CD4-positive, alpha-beta memory T cell (primary cell): ENCODE results near the gene RAC2. TPM values are rescaled to one million over a fixed set of nuclear protein-coding genes. Genes with fewer than 3 reads are reported as not detected.
A peak's percentile ranks its signal among the peaks of the same experiment; 100 is the strongest.

Source experiments
- CTCF ChIA-PET: fragments of 350-600 bp; sonication (Branson Sonifier 250); formaldehyde crosslinking; loops from one replicate; lab custom pipeline; 2021; ENCODE audit warnings: inconsistent platforms; ENCODE audit not compliant: partially characterized antibody; lab: Charles Lee
- POLR2A ChIA-PET: fragments of 350-600 bp; sonication (Branson Sonifier 250); formaldehyde crosslinking; loops from one replicate; lab custom pipeline; 2021; ENCODE audit not compliant: partially characterized antibody; lab: Charles Lee
- DNase-seq, 5 donors: peaks; one replicate each; pipeline versions ENCODE4 v3.0.0 to v3.0.0-alpha.2; 2020 to 2022; ENCODE audit warnings: mixed read lengths in 1 of 5
- H3K27ac ChIP-seq: one replicate; pipeline ENCODE4 v1.7.0; 2013; ENCODE audit warnings: low read depth, low read length
- H3K27me3 ChIP-seq: 2 replicates; pipeline ENCODE4 v1.7.0; 2013; ENCODE audit warnings: mild to moderate bottlenecking, low read length, moderate library complexity; ENCODE audit not compliant: insufficient read depth
- H3K36me3 ChIP-seq: 2 replicates; pipeline ENCODE4 v1.7.0; 2013; ENCODE audit warnings: mild to moderate bottlenecking, low read length, moderate library complexity; ENCODE audit not compliant: insufficient read depth
- H3K4me1 ChIP-seq: 2 replicates; pipeline ENCODE4 v1.7.0; 2013; ENCODE audit warnings: mild to moderate bottlenecking, low read length, moderate library complexity; ENCODE audit not compliant: insufficient read depth
- H3K4me3 ChIP-seq, 2 donors: one replicate each; pipeline ENCODE4 v1.7.0; 2013; ENCODE audit warnings: low read length in 2 of 2, mild to moderate bottlenecking in 1 of 2
- H3K9me3 ChIP-seq, 2 donors: one replicate each; pipeline ENCODE4 v1.7.0; 2013; ENCODE audit warnings: low read length in 2 of 2, control low read depth in 1 of 2; ENCODE audit not compliant: control insufficient read depth in 1 of 2
- H3K27ac Mint-ChIP-seq, 7 donors: one replicate each; pipeline ENCODE4 v1.8.0; 2020 to 2021; ENCODE audit warnings: mixed read lengths in 7 of 7, mild to moderate bottlenecking in 6 of 7, inconsistent platforms in 3 of 7, moderate library complexity in 3 of 7
- H3K27me3 Mint-ChIP-seq, 2 donors: one replicate each; pipeline ENCODE4 v1.8.0; 2020 to 2021; ENCODE audit warnings: mixed read lengths in 2 of 2
- H3K36me3 Mint-ChIP-seq, 2 donors: one replicate each; pipeline ENCODE4 v1.8.0; 2020 to 2021; ENCODE audit warnings: mixed read lengths in 2 of 2, inconsistent platforms in 1 of 2, mild to moderate bottlenecking in 1 of 2
- H3K4me1 Mint-ChIP-seq, 4 donors: one replicate each; pipeline ENCODE4 v1.8.0; 2020 to 2021; ENCODE audit warnings: mixed read lengths in 4 of 4, mild to moderate bottlenecking in 1 of 4
- H3K4me3 Mint-ChIP-seq, 8 donors: one replicate each; pipeline ENCODE4 v1.8.0; 2020 to 2021; ENCODE audit warnings: mixed read lengths in 8 of 8, mild to moderate bottlenecking in 7 of 8, moderate library complexity in 6 of 8, inconsistent platforms in 3 of 8
- H3K9me3 Mint-ChIP-seq, 8 donors: one replicate each; pipeline ENCODE4 v1.8.0; 2020 to 2021; ENCODE audit warnings: mixed read lengths in 8 of 8, mild to moderate bottlenecking in 5 of 8, inconsistent platforms in 3 of 8, moderate library complexity in 1 of 8
- intact Hi-C: fragments of 100-400 bp; cut with micrococcal nuclease; formaldehyde crosslinking; loops from one replicate; pipeline ENCODE4 v1.15.1; 2023
- polyA plus RNA-seq, 2 donors: library from polyadenylated mRNA; unstranded; fragments of 300-500 nt; fragmentation: Illumina TruSeq; gene quantifications; one replicate each; pipeline ENCODE4 v1.2.3, GENCODE V29; 2021
- total RNA-seq, 2 experiments: library from RNA; stranded (reverse); gene quantifications; one replicate each; pipeline ENCODE4 v1.2.3, GENCODE V29; 2021

RAC2 gene
- total and polyA plus RNA-seq, 4 experiments from 2014 or later, result 304 to 917 (median 521) TPM

DNA sequence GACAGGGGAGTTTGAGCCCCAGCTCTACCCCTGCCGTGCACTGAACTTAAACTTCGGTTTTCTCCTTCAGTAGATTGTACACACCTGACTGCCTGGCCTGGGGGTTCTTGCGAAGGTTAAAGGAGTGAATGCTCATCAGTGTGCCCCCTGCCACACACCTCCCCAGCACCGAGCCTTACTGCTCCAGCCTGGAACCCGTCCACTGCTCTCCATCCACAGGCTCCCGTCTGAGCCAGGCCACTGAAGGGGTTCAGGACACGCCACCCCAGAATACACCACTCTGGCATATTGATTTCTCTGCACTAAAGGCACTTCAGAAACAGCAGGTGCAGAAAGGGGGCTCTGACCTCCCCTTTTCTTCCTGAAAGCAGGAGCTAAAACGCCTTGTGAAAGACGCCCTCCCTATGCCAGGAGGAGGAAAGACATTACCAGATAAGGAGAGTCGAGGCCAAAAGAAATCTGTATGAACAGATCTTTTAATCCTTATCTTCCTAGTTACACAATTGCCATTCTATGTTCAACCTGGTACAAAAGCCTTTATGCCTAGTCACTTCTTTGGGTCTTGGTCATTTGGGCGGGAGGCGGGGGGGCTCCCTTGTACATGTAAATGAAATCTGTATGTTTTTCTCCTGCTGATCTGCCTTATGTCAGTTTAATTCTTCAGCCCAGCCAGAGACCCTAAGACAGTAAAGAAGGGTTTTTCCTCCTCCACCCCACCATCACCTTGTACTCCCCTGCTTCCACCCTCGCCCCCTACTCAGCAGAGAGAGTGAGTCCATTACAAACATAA lies 29.9 kb downstream of the RAC2 start:
- H3K27me3 Mint-ChIP-seq, result no peaks in the 10 kb centered on the region
- Histone ChIP-seq H3K27ac (no peak overlapping the region), H3K9me3 (no peaks in the 10 kb centered on the region), H3K36me3 (no peaks in the 10 kb centered on the region), H3K27me3 (no peaks in the 10 kb centered on the region), H3K4me3 (no peak overlapping the region), H3K4me1 (peaks cover 26% of the 10 kb centered on the region)
- ChIA-PET POLR2A (interaction anchor here (1.4 kb wide), 1 partner anchor 9 kb away, joined by 3 read pairs; no protein-coding TSS in a partner anchor), CTCF (no interaction called here)
- intact Hi-C loops, result no loop called here
- peaks cover 18 to 32% (median 20%) of the 10 kb centered on the region in 4 donors for H3K4me1 Mint-ChIP-seq
- H3K9me3 Mint-ChIP-seq, result peaks cover 0 to under 1% (median 0%) of the 10 kb centered on the region in 8 donors
- H3K36me3 Mint-ChIP-seq, result peaks cover 0 to 2% of the 10 kb centered on the region in 2 donors
- H3K27ac Mint-ChIP-seq, result peak overlapping the region in 1 of 7 donors; percentile 65
- DNase-seq, result no peak
- H3K4me3 Mint-ChIP-seq, result no peak overlapping the region

DNA sequence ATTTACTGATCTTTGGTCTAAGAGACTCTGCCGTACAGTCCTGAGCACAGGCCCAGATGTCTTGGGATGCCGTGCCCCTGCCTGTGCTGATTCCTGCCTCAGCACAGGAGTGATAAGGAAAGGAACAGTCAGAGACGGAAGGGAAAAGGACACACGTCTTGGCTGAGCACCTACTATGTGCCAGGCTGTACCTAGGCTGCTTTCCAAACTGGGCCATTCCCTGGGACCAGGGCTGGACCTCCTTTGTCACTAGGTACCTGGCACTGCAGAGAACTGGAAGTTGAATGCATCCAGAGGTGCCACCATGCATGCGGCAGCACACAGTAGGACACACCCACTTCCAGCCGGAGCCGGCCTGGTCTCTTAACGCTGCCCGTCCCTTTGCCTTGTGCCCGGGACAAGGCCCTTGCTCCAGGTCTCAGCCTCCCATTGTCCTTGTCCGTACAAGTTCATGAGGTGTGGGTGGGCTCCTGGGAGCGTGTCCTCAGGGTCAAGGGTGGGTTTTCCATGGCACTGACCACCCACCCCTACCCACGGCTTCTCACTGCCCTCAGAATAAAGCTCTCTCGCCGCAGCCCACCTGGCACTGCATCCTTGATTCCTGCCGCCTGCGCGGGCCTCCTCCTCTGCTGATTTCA lies 30.7 kb downstream of the RAC2 start:
- no peak for DNase-seq
- POLR2A ChIA-PET, result interaction anchor here (1.4 kb wide), 1 partner anchor 8 kb away, joined by 3 read pairs; no protein-coding TSS in a partner anchor
- H3K27me3 ChIP-seq, result no peaks in the 10 kb centered on the region
- H3K9me3 Mint-ChIP-seq, result no peaks in the 10 kb centered on the region
- CTCF ChIA-PET, result interaction anchor here (0.8 kb wide), 1 partner anchor 14 kb away, joined by 3 read pairs; no protein-coding TSS in a partner anchor
- no peak overlapping the region for H3K27ac ChIP-seq
- H3K27ac Mint-ChIP-seq, result no peak overlapping the region
- no peak overlapping the region for H3K4me3 Mint-ChIP-seq
- intact Hi-C loops, result no loop called here
- peaks cover 0 to 2% of the 10 kb centered on the region in 2 donors for H3K36me3 Mint-ChIP-seq
- H3K27me3 Mint-ChIP-seq, result no peaks in the 10 kb centered on the region
- H3K4me3 ChIP-seq, result no peak overlapping the region
- peaks cover 23% of the 10 kb centered on the region for H3K4me1 ChIP-seq
- no peaks in the 10 kb centered on the region for H3K9me3 ChIP-seq
- H3K36me3 ChIP-seq, result no peaks in the 10 kb centered on the region
- peaks cover 11 to 30% (median 17%) of the 10 kb centered on the region in 4 donors for H3K4me1 Mint-ChIP-seq

DNA sequence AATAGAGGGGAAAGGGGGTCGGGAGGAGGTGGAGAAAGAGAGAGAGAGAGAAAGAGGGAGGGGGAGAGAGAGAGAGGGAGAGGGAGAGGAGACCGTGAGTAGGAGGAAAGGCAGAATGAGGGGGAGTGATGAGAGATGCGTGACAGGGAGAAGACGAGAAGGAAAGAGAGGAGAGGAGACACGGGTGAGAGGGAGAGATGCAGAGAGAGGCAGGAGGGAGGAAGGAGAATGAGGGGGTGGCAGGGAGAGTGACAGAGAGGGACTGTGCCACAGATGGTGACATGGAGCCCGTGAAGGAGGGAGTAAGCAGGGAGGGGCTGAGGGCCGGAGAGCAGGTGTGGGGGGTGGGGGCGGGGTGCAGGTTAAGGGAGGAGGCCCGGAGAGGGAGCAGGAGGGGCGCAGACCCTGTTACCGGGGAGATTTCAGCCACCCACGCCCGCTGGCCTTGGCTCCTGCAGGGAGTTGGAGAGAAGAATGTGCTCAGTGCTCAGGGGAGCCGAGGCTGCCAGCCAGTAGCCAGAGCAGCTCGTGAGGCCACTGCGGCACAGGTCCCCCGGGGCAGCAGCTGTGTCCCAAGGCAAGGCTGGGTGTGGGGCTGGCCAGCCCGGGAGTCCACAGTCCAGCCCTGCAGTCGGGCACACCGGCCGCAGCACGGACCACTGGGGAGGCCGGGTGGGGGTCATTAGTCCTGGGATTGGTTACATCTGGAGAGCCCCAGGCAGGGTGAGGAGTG lies 31.7 kb downstream of the RAC2 start, which contains the start of gene SSTR3:
TSS of gene SSTR3 (minus strand) at position 304 of the 733 bp plus-strand sequence. CDS start 4,674 bp downstream, outside the sequence.
- no peak within 1 kb of the TSS for H3K4me3 ChIP-seq
- H3K27me3 Mint-ChIP-seq, result no peaks in the 10 kb centered on the region
- CTCF ChIA-PET, result interaction anchor here (0.8 kb wide), 1 partner anchor 13 kb away, joined by 3 read pairs; no protein-coding TSS in a partner anchor
- H3K27ac Mint-ChIP-seq, result peak within 1 kb of the TSS in 2 of 7 donors; percentile 31 to 72
- H3K9me3 ChIP-seq, result no peaks in the 10 kb centered on the region
- peaks cover 11 to 29% (median 15%) of the 10 kb centered on the region in 4 donors for H3K4me1 Mint-ChIP-seq
- intact Hi-C loops, result no loop called here
- POLR2A ChIA-PET, result no interaction called here
- no peak within 1 kb of the TSS for H3K4me3 Mint-ChIP-seq
- no peak within 1 kb of the TSS for H3K27ac ChIP-seq
- H3K9me3 Mint-ChIP-seq, result no peaks in the 10 kb centered on the region
- H3K27me3 ChIP-seq, result no peaks in the 10 kb centered on the region
- H3K36me3 ChIP-seq, result no peaks in the 10 kb centered on the region
- H3K36me3 Mint-ChIP-seq, result peaks cover 0 to 2% of the 10 kb centered on the region in 2 donors
- H3K4me1 ChIP-seq, result peaks cover 22% of the 10 kb centered on the region
- no peak for DNase-seq

- Mint-ChIP-seq H3K9me3 (no peaks in the 10 kb centered on the region), H3K27ac (no peak overlapping the region), H3K4me1 (peaks cover 10 to 25% (median 14%) of the 10 kb centered on the region in 4 donors), H3K4me3 (no peak overlapping the region), H3K27me3 (no peaks in the 10 kb centered on the region), H3K36me3 (peaks cover 0 to 2% of the 10 kb centered on the region in 2 donors)
- CTCF ChIA-PET, result interaction anchor here (2.2 to 3.3 kb wide), 2 partner anchors 12 to 48 kb away, joined by 10 to 16 read pairs; no protein-coding TSS in a partner anchor
- H3K4me1 ChIP-seq, result peaks cover 16% of the 10 kb centered on the region
- H3K4me3 ChIP-seq, result no peak overlapping the region
- intact Hi-C loops, result no loop called here
- H3K27me3 ChIP-seq, result no peaks in the 10 kb centered on the region
- POLR2A ChIA-PET, result interaction anchor here (4.4 kb wide), 1 partner anchor 13 kb away, joined by 22 read pairs; no protein-coding TSS in a partner anchor
- no peak for DNase-seq
- H3K9me3 ChIP-seq, result no peaks in the 10 kb centered on the region
- H3K36me3 ChIP-seq, result no peaks in the 10 kb centered on the region
- no peak overlapping the region for H3K27ac ChIP-seq
These were observed 32.2 kb downstream of the RAC2 start for GRCh38 chr22:37211866-37212173.

DNA sequence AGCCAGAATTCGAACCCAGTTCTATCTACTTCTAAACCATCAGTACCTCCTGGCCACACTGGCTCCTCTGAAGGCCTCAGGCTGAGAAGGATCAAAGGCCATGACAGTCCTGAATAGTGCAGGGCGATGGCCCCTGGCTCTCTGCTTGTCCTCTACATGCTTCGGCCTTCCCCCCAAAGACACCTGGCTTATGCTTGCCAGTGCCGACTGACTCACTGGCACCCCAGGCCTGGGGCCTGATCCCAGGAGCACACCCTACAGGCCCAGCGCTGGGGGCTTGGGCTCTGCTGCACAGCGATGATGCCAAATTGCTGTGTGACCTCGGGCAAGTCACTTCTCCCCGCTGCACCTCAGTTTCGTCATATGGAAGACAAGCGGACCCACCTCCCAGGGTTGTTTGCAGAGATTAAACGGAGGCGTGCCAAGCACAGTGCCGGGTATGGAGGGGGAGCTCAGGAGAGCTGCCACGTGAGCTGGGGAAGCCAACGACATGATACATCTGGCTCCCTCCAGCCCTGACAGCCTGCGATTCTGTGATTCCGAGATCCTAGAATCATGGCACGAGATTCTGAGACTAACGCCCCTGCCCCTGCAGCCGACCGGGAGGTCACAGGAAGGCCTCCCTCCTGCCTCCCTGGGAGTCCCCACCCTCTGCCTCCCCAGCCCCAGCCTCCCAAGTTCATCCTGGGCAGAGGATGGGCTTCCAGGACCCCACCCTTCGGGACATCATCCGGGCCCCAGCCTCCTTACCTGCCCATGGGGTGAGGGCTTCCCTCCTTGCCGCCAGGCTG lies 32.8 kb downstream of the RAC2 start:
- H3K9me3 Mint-ChIP-seq, result no peaks in the 10 kb centered on the region
- no peaks in the 10 kb centered on the region for H3K27me3 ChIP-seq
- H3K27me3 Mint-ChIP-seq, result no peaks in the 10 kb centered on the region
- intact Hi-C loops, result no loop called here
- peaks cover 10 to 20% (median 12%) of the 10 kb centered on the region in 4 donors for H3K4me1 Mint-ChIP-seq
- H3K36me3 Mint-ChIP-seq, result peaks cover 0 to 2% of the 10 kb centered on the region in 2 donors
- peaks cover 14% of the 10 kb centered on the region for H3K4me1 ChIP-seq
- no peaks in the 10 kb centered on the region for H3K36me3 ChIP-seq
- CTCF ChIA-PET, result interaction anchor here (0.6 to 3.3 kb wide), 5 partner anchors 12 to 380 kb away, joined by 3 to 16 read pairs (median 3); no protein-coding TSS in a partner anchor
- H3K4me3 ChIP-seq, result no peak overlapping the region
- no peak overlapping the region for H3K4me3 Mint-ChIP-seq
- no peak for DNase-seq
- no peak overlapping the region for H3K27ac ChIP-seq
- POLR2A ChIA-PET, result interaction anchor here (1.1 to 4.4 kb wide), 2 partner anchors 12 to 31 kb away, joined by 4 to 22 read pairs; no protein-coding TSS in a partner anchor
- H3K9me3 ChIP-seq, result no peaks in the 10 kb centered on the region
- peak overlapping the region in 1 of 7 donors; percentile 12 for H3K27ac Mint-ChIP-seq

- Histone ChIP-seq H3K27me3 (no peaks in the 10 kb centered on the region), H3K36me3 (no peaks in the 10 kb centered on the region), H3K9me3 (no peaks in the 10 kb centered on the region), H3K4me3 (no peak overlapping the region), H3K27ac (no peak overlapping the region), H3K4me1 (peaks cover 14% of the 10 kb centered on the region)
- Mint-ChIP-seq H3K27ac (peak overlapping the region in 1 of 7 donors; percentile 53), H3K9me3 (no peaks in the 10 kb centered on the region), H3K36me3 (peaks cover 0 to 2% of the 10 kb centered on the region in 2 donors), H3K27me3 (no peaks in the 10 kb centered on the region), H3K4me3 (no peak overlapping the region), H3K4me1 (peaks cover 8 to 17% (median 11%) of the 10 kb centered on the region in 4 donors)
- POLR2A ChIA-PET, result interaction anchor here (1.0 to 4.4 kb wide), 3 partner anchors 11 to 32 kb away, joined by 3 to 22 read pairs (median 4); no protein-coding TSS in a partner anchor
- intact Hi-C loops, result no loop called here
- CTCF ChIA-PET, result interaction anchor here (1.0 to 3.3 kb wide), 6 partner anchors 9 to 186 kb away, joined by 3 to 16 read pairs (median 3); no protein-coding TSS in a partner anchor
- no peak for DNase-seq
These were observed 33.8 kb downstream of the RAC2 start for GRCh38 chr22:37210041-37210803.
